NCI-H526 treated with DMSO at 0.1 percent for 48 hours (cell line): ENCODE data around the gene GPAM.
A peak's percentile ranks its signal among the peaks of the same experiment; 100 is the strongest.

ENCODE experiments used
- DNase-seq: peaks from one replicate; lab custom pipeline; 2025; lab: John Stamatoyannopoulos, UW

GPAM gene

GRCh38 chr10:112184052-112184371 is 447 bp upstream of the GPAM start:
- no peak for DNase-seq

GRCh38 chr10:112182784-112183328 is 709 bp downstream of the GPAM start:
- DNase-seq, result no peak

GRCh38 chr10:112177247-112177646 is 6.3 kb downstream of the GPAM start:
- DNase-seq, result no peak

GRCh38 chr10:112176543-112176942 is 7.0 kb downstream of the GPAM start:
- no peak for DNase-seq

GRCh38 chr10:112175409-112175808 is 8.2 kb downstream of the GPAM start:
- no peak for DNase-seq

- no peak for DNase-seq
Observed at GRCh38 chr10:112173206-112173605, 10.4 kb downstream of the GPAM start.

GRCh38 chr10:112168733-112169132 is 14.8 kb downstream of the GPAM start:
- no peak for DNase-seq

- no peak for DNase-seq
Observed at GRCh38 chr10:112166800-112167199, 16.8 kb downstream of the GPAM start.

- DNase-seq, result no peak
Observed at GRCh38 chr10:112161757-112162518, 21.6 kb downstream of the GPAM start.

GRCh38 chr10:112160834-112161233 is 22.7 kb downstream of the GPAM start:
- no peak for DNase-seq

- no peak for DNase-seq
Observed at GRCh38 chr10:112159469-112159868, 24.1 kb downstream of the GPAM start.

GRCh38 chr10:112151524-112152039 is 32.0 kb downstream of the GPAM start:
- DNase-seq, result no peak

GRCh38 chr10:112148331-112148730 is 35.2 kb downstream of the GPAM start:
- DNase-seq, result no peak

- no peak for DNase-seq
Observed at GRCh38 chr10:112146799-112147198, 36.8 kb downstream of the GPAM start.

- DNase-seq, result no peak
Observed at GRCh38 chr10:112145263-112145662, 38.3 kb downstream of the GPAM start.

GRCh38 chr10:112143420-112143819 is 40.1 kb downstream of the GPAM start:
- DNase-seq, result no peak

GRCh38 chr10:112141292-112141691 is 42.3 kb downstream of the GPAM start:
- DNase-seq, result no peak

- DNase-seq, result peak; percentile 58
Observed at GRCh38 chr10:112140110-112140970, 43.2 kb downstream of the GPAM start.

GRCh38 chr10:112139176-112139575 is 44.4 kb downstream of the GPAM start:
- DNase-seq, result no peak

GRCh38 chr10:112137154-112137987 is 46.2 kb downstream of the GPAM start:
- no peak for DNase-seq

GRCh38 chr10:112136486-112137153 is 46.9 kb downstream of the GPAM start:
- DNase-seq, result no peak
